ENCODE data around the gene CEP55.

GRCh38 chr10:93459466-93459865, 36.9 kb upstream of the CEP55 start:
- TF ChIP-seq EP300 (IDR thresholded peaks at IDR 0.05) (no peak), POLR2A (IDR thresholded peaks at IDR 0.05) (no peak), POLR2AphosphoS5 (IDR thresholded peaks at IDR 0.05) (no peak)
- TF ChIP-seq, protein P1, sequence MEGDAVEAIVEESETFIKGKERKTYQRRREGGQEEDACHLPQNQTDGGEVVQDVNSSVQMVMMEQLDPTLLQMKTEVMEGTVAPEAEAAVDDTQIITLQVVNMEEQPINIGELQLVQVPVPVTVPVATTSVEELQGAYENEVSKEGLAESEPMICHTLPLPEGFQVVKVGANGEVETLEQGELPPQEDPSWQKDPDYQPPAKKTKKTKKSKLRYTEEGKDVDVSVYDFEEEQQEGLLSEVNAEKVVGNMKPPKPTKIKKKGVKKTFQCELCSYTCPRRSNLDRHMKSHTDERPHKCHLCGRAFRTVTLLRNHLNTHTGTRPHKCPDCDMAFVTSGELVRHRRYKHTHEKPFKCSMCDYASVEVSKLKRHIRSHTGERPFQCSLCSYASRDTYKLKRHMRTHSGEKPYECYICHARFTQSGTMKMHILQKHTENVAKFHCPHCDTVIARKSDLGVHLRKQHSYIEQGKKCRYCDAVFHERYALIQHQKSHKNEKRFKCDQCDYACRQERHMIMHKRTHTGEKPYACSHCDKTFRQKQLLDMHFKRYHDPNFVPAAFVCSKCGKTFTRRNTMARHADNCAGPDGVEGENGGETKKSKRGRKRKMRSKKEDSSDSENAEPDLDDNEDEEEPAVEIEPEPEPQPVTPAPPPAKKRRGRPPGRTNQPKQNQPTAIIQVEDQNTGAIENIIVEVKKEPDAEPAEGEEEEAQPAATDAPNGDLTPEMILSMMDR (IDR thresholded peaks at IDR 0.05) = no peak

Data from sigmoid colon (tissue), 4 donors.